Endodermal cell (in vitro differentiated cells): Measurements from ENCODE around the gene FRA10AC1. TPM values are rescaled to one million over a fixed set of nuclear protein-coding genes. Genes with fewer than 3 reads are reported as not detected.
"Not testable (repeated sequence)": the region's sequence is repeated elsewhere in the genome, so short reads cannot be mapped to it uniquely, and the experiment has no call there.

Source experiments
- DNase-seq: peaks from one replicate; pipeline ENCODE4 v3.0.0-alpha.2; 2017
- H3K27ac ChIP-seq: 2 replicates; pipeline ENCODE4 v1.5.1; 2013; ENCODE audit warnings: mild to moderate bottlenecking, low read depth, low read length, moderate library complexity
- H3K27me3 ChIP-seq: 2 replicates; pipeline ENCODE4 v1.6.1; 2013; ENCODE audit warnings: mild to moderate bottlenecking, low read length, moderate library complexity; ENCODE audit not compliant: insufficient read depth, control insufficient read depth, poor library complexity, severe bottlenecking
- H3K36me3 ChIP-seq: 2 replicates; pipeline ENCODE4 v1.7.0; 2013; ENCODE audit warnings: mild to moderate bottlenecking, low read length, moderate library complexity; ENCODE audit not compliant: control insufficient read depth, insufficient read depth
- H3K4me1 ChIP-seq: one replicate; pipeline ENCODE4 v1.7.0; 2013; ENCODE audit warnings: low read length; ENCODE audit not compliant: control insufficient read depth, insufficient read depth
- H3K4me3 ChIP-seq: 2 replicates; pipeline ENCODE4 v1.5.1; 2013; ENCODE audit warnings: mild to moderate bottlenecking, low read length, moderate library complexity
- H3K9ac ChIP-seq: 2 replicates; pipeline ENCODE4 v1.6.1; 2013; ENCODE audit warnings: mild to moderate bottlenecking, low read length, moderate library complexity; ENCODE audit not compliant: poor library complexity, severe bottlenecking; ENCODE audit errors: extremely low read depth
- H3K9me3 ChIP-seq: 2 replicates; pipeline ENCODE4 v1.6.1; 2013; ENCODE audit warnings: mild to moderate bottlenecking, low read length, moderate library complexity; ENCODE audit not compliant: control insufficient read depth
- H3K27ac Mint-ChIP-seq: 2 replicates; pipeline ENCODE4 v1.8.0; 2020; ENCODE audit warnings: mixed read lengths
- H3K27me3 Mint-ChIP-seq: 2 replicates; pipeline ENCODE4 v1.8.0; 2021; ENCODE audit warnings: mild to moderate bottlenecking, mixed read lengths; ENCODE audit not compliant: insufficient read depth
- H3K36me3 Mint-ChIP-seq: 2 replicates; pipeline ENCODE4 v1.8.0; 2020; ENCODE audit warnings: low read depth, mixed read lengths
- H3K4me1 Mint-ChIP-seq: 2 replicates; pipeline ENCODE4 v1.8.0; 2020; ENCODE audit warnings: mixed read lengths
- H3K4me3 Mint-ChIP-seq: 2 replicates; pipeline ENCODE4 v1.8.0; 2020; ENCODE audit warnings: mild to moderate bottlenecking, moderate library complexity, mixed read lengths
- H3K9me3 Mint-ChIP-seq: 2 replicates; pipeline ENCODE4 v1.8.0; 2020; ENCODE audit warnings: mild to moderate bottlenecking, mixed read lengths
- CTCF ChIP-seq: fragments of 200-600 bp; sonication (generic); conservative IDR thresholded peaks from 2 replicates; pipeline ENCODE4 v1.5.0; 2021; ENCODE audit warnings: antibody characterized with exemption, mild to moderate bottlenecking
- WGBS, 2 experiments: methylation state at CpG; one replicate each; pipeline versions ENCODE4 v1.1.5 to v1.1.7; 2013; ENCODE audit warnings: missing lambda C conversion rate in 2 of 2, mixed read lengths in 1 of 2; ENCODE audit not compliant: insufficient coverage in 1 of 2, insufficient read length in 1 of 2; 5-methylcytosine and 5-hydroxymethylcytosine counted together
- total RNA-seq, 2 donors: library from RNA; stranded (reverse); fragmentation: NEBNext Ultra II Directional in 1 of 2; extraction: Animal tissue kit (Norgen Biotek cat#: 25700) in 1 of 2; gene quantifications; 2 replicates in 1 of 2; 3 replicates in 1 of 2; pipeline ENCODE4 v1.2.1, GENCODE V29; 2021

FRA10AC1 gene
- total RNA-seq, 2 donors from 2014 or later = 16.5 to 28.3 TPM

GRCh38 chr10:93703066-93703465 lies 674 bp upstream of the FRA10AC1 start:
- 66 to 82% methylated on average over 7 to 12 of the region's 12 CpGs for WGBS, 2 experiments
- Histone ChIP-seq H3K4me1 (no peaks in the 10 kb centered on the region), H3K27ac (no peak overlapping the region), H3K36me3 (peaks cover 13% of the 10 kb centered on the region), H3K27me3 (no peaks in the 10 kb centered on the region), H3K4me3 (peak overlapping the region; percentile 97), H3K9ac (peak overlapping the region; percentile 75), H3K9me3 (no peaks in the 10 kb centered on the region)
- Mint-ChIP-seq H3K27me3 (no peaks in the 10 kb centered on the region), H3K36me3 (peaks cover 4% of the 10 kb centered on the region), H3K4me1 (peaks cover 12% of the 10 kb centered on the region), H3K4me3 (no peak overlapping the region), H3K27ac (no peak overlapping the region), H3K9me3 (no peaks in the 10 kb centered on the region)
- TF ChIP-seq CTCF = no peak
- no peak for DNase-seq

- H3K4me3 ChIP-seq = peak overlapping the region; percentile 97
- H3K9me3 Mint-ChIP-seq = no peaks in the 10 kb centered on the region
These were observed 554 bp downstream of the FRA10AC1 start for GRCh38 chr10:93701866-93702209.

GRCh38 chr10:93697207-93697606 lies 5.2 kb downstream of the FRA10AC1 start:
- no peaks in the 10 kb centered on the region for H3K4me1 ChIP-seq
- no peaks in the 10 kb centered on the region for H3K9me3 ChIP-seq
- TF ChIP-seq CTCF = peak; percentile 54
- Mint-ChIP-seq H3K36me3 (peaks cover 35% of the 10 kb centered on the region), H3K27ac (no peak overlapping the region), H3K4me1 (peaks cover 9% of the 10 kb centered on the region), H3K4me3 (no peak overlapping the region), H3K27me3 (no peaks in the 10 kb centered on the region), H3K9me3 (no peaks in the 10 kb centered on the region)
- no peaks in the 10 kb centered on the region for H3K27me3 ChIP-seq
- H3K9ac ChIP-seq = no peak overlapping the region
- H3K36me3 ChIP-seq = peaks cover 49% of the 10 kb centered on the region
- 88 to 98% methylated on average over 2 of the region's 2 CpGs for WGBS, 2 experiments
- DNase-seq = no peak
- H3K27ac ChIP-seq = no peak overlapping the region
- no peak overlapping the region for H3K4me3 ChIP-seq

More at GRCh38 chr10:93701866-93702209, 554 bp downstream of the FRA10AC1 start:
- Histone ChIP-seq H3K36me3 (peaks cover 24% of the 10 kb centered on the region), H3K9me3 (no peaks in the 10 kb centered on the region), H3K4me1 (no peaks in the 10 kb centered on the region), H3K27me3 (no peaks in the 10 kb centered on the region), H3K9ac (peak overlapping the region; percentile 75), H3K27ac (peak overlapping the region; percentile 72)
- no peak for TF ChIP-seq CTCF
- Mint-ChIP-seq H3K4me3 (no peak overlapping the region), H3K4me1 (peaks cover 11% of the 10 kb centered on the region), H3K36me3 (peaks cover 12% of the 10 kb centered on the region), H3K27ac (no peak overlapping the region), H3K27me3 (no peaks in the 10 kb centered on the region)
- 4 to 9% methylated on average over 8 to 9 of the region's 9 CpGs for WGBS, 2 experiments
- DNase-seq = peak; percentile 54

DNA sequence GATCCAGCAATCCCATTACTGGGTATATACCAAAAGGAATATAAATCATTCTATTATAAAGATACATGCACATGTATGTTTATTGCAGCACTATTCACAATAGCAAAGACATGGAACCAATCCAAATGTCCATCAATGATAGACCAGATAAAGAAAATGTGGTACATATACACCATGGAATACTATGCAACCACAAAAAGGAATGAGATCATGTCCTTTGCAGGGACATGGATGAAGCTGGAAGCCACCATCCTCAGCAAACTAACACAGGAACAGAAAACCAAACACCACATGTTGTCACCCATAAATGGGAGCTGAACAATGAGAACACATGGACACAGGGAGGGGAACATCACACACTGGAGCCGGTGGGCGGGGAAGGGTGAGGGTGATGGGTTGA lies 5.8 kb downstream of the FRA10AC1 start:
- not testable (repeated sequence) for H3K4me3 Mint-ChIP-seq, H3K27ac Mint-ChIP-seq, H3K4me1 Mint-ChIP-seq, H3K9ac ChIP-seq, H3K9me3 ChIP-seq, H3K4me3 ChIP-seq, H3K27ac ChIP-seq, DNase-seq, H3K4me1 ChIP-seq, H3K27me3 Mint-ChIP-seq, H3K27me3 ChIP-seq, H3K9me3 Mint-ChIP-seq
- H3K36me3 Mint-ChIP-seq = peaks cover 37% of the 10 kb centered on the region
- 100% methylated on average over 2 of the region's 2 CpGs for WGBS, 2 experiments
- peaks cover 56% of the 10 kb centered on the region for H3K36me3 ChIP-seq
